OCI-LY1 (cell line): ENCODE data around the gene RFC1.

Source experiments
- CTCF ChIP-seq: fragments of 200-600 bp; sonication (generic), shearing (Covaris generic); IDR thresholded peaks from 2 replicates; pipeline ENCODE4 v1.5.1; 2017; ENCODE audit warnings: mild to moderate bottlenecking, antibody characterized with exemption, low read length, moderate library complexity, mixed read lengths
- EZH2 ChIP-seq: fragments of 200-600 bp; sonication (generic), shearing (Covaris generic); IDR thresholded peaks from 2 replicates; pipeline ENCODE4 v1.8.0; 2017; ENCODE audit warnings: borderline replicate concordance, mixed run types, mild to moderate bottlenecking, antibody characterized with exemption, low read length, moderate library complexity, mixed read lengths

GRCh38 chr4:39365830-39366771 is at the start of gene RFC1:
- TF ChIP-seq CTCF: no peak
- no peak for TF ChIP-seq EZH2
